SW 1271 (cell line): ENCODE measurements around the gene GASK1A.
"Not testable (repeated sequence)": the region's sequence is repeated elsewhere in the genome, so short reads cannot be mapped to it uniquely, and the experiment has no call there.

Experiments
- DNase-seq, 2 experiments: peaks; one replicate each; lab custom pipeline; 2025; lab: John Stamatoyannopoulos, UW

Gene GASK1A

DNA sequence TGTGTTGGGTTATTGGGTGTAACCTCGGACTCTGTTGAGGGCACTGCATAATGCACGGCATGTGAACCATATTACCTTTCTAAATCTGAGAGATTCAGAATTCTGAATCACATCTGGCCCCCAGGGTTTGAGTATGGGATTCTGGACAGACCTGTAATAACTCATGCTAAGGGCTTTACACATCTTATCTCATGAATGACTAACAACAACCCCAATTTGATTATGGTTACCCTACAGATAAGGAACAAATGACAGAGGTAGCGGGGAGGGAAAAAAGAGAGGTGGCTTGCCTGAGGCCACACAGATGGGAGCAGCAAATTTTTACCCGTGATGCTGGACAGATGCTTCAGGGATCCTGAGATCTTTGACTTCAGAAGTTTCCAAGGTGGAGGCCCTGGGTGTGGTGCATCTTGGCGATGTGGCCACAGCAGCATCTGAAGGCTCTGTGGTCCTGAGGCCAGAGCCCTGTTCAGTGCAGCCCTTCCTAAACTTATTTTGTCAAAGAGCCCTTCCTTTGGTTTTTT lies 83.0 kb downstream of the GASK1A start:
- DNase-seq = no peak

GRCh38 chr3:43062564-43063040 lies 83.5 kb downstream of the GASK1A start:
- DNase-seq = no peak

DNA sequence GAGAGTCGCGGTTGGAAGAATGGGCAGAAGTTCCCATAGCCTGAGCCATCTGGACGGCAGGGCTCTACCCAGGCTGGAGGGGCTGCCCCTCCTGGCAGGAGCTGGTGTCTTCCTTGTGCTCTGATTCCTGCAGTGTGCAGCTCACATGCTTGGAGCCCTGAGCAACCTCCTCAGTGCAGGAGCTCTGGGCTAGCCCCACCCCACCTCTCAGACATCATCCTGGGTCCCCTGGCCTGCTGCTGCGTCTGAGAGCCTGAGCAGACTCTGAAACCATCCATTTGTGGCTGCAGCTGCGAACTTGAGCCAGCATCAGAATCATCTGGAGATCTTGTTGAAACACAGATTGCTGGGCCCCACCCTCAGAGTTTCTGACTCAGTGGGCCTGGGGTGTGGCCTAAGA lies 84.0 kb downstream of the GASK1A start:
- DNase-seq = no peak

- not testable (repeated sequence) for DNase-seq
Observed at GRCh38 chr3:43070670-43071069, 91.6 kb downstream of the GASK1A start.

GRCh38 chr3:43071313-43071893 lies 92.3 kb downstream of the GASK1A start:
- no peak for DNase-seq

- no peak for DNase-seq
Observed at GRCh38 chr3:43072361-43072760, 93.2 kb downstream of the GASK1A start.

GRCh38 chr3:43073116-43073835 lies 94.2 kb downstream of the GASK1A start:
- no peak for DNase-seq

- DNase-seq = no peak
Observed at GRCh38 chr3:43073836-43074220, 94.7 kb downstream of the GASK1A start.

GRCh38 chr3:43074482-43074881 lies 95.4 kb downstream of the GASK1A start:
- no peak for DNase-seq

- DNase-seq = no peak
Observed at GRCh38 chr3:43074901-43075689, 96.0 kb downstream of the GASK1A start.

GRCh38 chr3:43075904-43076661 lies 97.0 kb downstream of the GASK1A start:
- no peak for DNase-seq

- DNase-seq = no peak
Observed at GRCh38 chr3:43076857-43077256, 97.7 kb downstream of the GASK1A start.

DNA sequence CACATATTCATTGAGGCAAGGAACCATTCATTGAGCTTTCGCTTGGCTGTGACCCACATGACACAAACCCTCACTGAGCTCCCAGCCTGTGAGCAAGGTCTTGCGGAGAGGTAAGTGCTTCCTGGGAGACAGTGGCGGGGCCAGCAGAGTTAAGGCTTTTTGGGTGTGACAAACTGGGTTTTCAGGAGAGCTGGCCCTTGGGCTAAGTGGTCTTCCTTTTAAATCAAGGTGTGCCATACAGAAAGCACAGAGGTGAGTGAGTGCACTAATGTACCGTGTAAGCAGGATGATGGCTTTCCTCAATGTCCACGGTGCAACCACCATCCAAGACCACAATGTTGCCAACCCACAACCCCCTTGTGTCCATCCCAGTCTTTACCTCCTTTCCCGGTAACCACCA lies 98.2 kb downstream of the GASK1A start:
- no peak for DNase-seq

DNA sequence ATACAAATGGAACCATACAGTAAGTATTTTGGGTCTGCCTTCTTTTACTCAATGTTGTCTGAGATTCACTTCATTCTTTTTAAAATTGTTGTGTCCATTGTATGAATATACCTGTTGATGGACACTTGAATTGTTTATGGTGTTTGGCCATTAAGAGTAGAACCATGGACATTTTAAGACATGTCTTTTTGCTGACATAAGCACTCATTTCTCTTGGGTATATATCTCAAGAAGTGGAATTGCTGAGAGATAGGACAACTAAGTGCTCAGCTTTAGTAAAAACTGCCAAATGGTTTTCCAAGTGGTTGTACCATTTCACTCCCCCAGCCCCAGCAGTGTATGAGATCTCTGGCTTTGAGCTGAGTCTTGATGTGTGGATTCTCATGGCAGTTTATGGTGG lies 98.6 kb downstream of the GASK1A start:
- no peak for DNase-seq

- DNase-seq = no peak
Observed at GRCh38 chr3:43079536-43080332, 100.6 kb downstream of the GASK1A start.

DNA sequence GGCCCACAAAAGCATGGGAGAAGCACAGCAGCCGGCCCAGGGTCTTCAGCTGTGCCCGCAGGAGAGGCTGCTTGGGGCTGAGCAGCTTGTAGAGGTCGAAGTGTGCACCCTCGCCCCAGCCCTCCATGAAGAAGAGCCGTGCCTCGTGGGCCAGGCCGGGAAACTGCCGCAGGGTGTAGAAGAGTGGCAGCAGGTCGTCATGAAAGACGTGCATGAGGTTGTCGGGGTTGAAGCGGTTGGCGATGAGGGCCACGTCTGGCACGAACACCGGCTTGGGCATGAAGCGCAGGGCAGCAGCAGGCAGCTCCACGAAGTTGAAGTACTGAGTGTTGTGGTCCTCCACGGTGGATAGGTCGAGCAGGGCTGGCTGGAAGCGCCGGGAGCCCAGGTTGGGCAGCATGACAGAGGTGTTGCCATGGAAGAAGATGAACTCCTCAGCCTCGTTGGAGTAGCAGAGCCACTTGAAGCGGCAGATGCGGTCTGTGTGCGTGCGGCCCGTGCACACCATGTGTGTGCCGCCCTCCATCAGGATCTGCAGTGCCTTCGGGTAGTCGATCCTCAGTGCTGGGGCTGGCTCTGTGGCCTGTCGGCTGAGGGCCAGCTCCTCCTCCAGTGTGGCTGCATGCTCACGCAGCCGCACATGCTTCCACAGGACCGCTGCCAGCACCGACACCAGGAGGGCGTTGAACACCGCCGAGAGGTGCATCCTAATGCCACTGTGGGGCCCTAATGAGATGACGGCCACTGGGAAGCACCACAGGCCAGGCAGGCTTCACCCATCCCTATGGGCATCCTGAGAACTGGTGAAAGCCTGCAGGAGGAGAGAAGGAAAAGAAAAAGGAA lies 101.8 kb downstream of the GASK1A start:
- DNase-seq = no peak

DNA sequence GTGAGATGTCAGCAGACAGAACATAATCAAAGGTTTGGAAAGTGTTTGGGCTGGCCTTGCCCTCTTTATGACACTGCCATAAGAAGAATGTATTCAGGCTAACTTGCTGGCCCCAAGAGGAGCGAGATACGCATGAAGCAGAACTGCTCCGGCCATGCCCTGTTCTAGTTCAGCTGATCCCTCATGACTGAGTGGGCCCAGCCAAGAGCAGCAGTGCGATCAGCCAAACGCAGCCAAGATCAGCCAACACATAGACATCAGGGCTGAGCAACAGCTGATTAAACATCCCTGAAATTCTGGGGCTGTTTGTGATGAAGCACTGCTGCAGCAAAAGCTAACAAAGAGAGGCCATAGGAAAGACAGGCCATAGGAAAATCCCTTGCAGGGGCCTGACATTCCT lies 102.7 kb downstream of the GASK1A start:
- no peak for DNase-seq

GRCh38 chr3:43082457-43082856 lies 103.3 kb downstream of the GASK1A start:
- DNase-seq = no peak

DNA sequence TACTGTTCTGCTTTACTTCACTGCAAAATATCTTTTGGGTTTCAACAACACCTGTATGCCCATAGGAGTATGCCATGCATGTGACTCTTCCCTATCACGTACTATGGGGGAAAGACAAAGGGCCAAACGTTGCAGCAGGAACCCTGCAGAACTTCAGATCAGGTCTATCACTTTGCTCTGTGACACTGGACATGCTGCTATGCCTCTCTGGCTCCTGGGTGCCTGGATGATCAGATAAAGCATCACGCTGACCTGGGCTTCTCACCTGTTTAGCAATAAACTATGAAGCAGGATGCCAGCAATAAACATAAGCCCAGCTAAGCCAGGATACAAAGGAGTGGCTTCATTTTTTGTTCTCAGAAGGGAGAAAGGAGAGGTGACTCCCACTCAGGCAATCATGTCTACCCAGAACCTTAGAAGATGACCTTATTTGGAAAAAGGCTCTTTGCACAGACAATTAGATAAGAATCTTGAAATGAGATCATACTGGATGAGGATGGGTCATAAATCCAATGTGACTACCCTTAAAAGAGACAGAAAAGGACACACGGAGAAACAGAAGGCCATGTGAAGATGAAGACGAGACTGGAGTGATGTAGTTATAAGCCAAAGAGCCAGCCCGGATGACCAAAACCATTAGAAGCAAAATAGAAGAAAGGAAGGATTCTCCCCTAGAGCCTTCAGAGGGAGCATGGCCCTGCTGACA lies 107.5 kb downstream of the GASK1A start:
- no peak for DNase-seq
